NOMO-1 treated with DMSO at 0.1 percent for 48 hours (cell line): ENCODE measurements around the gene SLC25A36.
"Not testable (repeated sequence)": the region's sequence is repeated elsewhere in the genome, so short reads cannot be mapped to it uniquely, and the experiment has no call there.

ENCODE experiments used
- DNase-seq: peaks from one replicate; lab custom pipeline; 2025; ENCODE audit not compliant: unreplicated experiment; lab: John Stamatoyannopoulos, UW

The SLC25A36 gene

GRCh38 chr3:140994316-140994715 is 52.7 kb downstream of the SLC25A36 start:
- no peak for DNase-seq

DNA sequence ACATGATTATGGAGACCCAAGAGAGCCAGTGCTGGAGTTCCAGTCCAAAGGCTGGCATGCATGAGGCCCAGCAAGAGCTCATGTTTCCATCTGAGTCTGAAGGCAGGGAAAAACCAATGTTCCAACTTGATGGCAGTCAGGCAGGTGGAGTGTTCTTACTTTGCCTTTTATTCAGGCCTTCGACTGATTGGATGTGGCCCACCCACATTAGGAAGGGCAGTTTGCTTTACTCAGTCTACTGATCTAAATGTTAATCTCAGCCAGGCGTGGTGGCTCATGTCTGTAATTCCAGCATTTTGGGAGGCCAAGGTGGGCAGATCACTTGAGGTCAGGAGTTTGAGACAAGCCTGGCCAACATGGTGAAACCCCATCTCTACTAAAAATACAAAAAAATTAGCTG is 53.2 kb downstream of the SLC25A36 start:
- DNase-seq: not testable (repeated sequence)

DNA sequence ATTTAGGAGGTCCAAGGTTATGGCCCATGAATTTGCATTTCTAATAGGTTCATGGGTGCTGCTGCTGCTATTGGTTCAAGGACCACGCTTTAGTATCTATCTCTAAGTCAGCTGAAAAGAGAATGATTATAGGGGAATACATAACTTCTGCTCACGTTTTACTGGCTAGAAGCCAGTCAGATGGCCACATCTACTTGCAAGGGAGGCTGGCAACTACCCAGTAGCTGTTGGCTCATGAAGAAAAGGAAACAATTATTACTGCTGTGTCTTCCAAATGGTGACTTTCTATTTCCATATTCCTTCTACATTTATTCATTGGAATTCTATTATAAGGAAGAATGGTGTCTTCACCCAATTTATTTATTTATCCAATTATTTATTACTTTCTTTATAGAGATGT is 54.2 kb downstream of the SLC25A36 start:
- DNase-seq: no peak

- peak; percentile 65 for DNase-seq
Measured at GRCh38 chr3:141000027-141000663, 58.5 kb downstream of the SLC25A36 start.

DNA sequence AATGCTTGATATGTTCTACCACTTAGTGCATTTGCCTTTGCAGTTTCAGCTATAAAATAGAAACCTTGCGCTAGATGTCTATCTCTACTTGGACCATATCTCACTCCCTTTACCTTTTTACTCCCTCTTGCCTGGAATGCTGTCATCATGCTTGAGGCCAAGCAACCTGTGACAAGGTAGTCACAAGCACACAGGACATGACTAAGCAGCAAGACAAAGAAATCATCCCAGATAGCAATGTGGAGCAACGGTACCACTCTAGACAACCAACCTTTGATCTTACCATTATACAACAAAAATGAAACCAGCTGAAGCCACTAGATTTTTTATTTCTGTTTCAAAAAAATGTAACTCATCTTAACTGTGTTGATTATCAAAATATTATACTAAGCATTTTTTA is 59.0 kb downstream of the SLC25A36 start:
- no peak for DNase-seq

GRCh38 chr3:141006344-141006743 is 64.7 kb downstream of the SLC25A36 start:
- DNase-seq: no peak

- no peak for DNase-seq
Measured at GRCh38 chr3:141009496-141009895, 67.9 kb downstream of the SLC25A36 start.

GRCh38 chr3:141011232-141011996 is 69.8 kb downstream of the SLC25A36 start:
- peak; percentile 84 for DNase-seq

GRCh38 chr3:141011997-141012262 is 70.3 kb downstream of the SLC25A36 start:
- no peak for DNase-seq

DNA sequence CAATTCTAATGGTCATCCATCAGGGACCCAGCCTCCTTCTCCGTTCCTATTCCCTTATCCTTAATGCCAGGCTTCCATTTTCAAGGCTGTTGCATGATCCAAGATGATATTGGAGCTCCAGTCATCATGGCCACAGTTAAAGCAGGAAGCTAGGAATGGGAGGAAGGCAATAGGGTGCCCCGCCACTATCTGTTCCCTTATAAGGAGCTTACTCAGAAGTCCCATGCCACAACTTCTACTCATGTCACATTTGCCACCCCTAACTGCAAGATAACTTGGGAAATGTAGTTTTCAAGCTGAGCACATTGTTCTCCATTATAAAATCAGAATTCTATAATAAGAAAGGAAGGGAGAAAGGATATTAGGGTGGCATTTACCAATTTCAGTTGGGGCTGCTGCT is 70.9 kb downstream of the SLC25A36 start:
- DNase-seq: peak; percentile 68

DNA sequence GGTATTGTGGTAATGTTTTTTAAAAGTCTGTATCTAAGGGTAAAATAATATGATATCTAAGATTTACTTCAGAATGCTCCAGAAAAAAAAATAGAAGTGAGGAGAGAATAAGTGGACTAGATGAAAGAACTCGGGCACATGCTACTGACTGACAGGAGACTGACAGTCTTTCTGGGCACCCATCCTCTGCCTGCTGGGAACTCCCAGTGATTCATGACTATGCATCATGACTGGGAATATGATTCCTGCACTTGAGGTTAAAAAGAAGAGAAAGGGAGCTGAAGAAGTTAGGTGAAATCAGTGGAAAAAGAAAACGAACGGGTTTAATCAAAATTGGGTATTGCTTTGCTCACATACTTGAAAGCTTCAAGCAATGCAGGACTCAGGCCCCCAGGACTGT is 73.8 kb downstream of the SLC25A36 start:
- no peak for DNase-seq

DNA sequence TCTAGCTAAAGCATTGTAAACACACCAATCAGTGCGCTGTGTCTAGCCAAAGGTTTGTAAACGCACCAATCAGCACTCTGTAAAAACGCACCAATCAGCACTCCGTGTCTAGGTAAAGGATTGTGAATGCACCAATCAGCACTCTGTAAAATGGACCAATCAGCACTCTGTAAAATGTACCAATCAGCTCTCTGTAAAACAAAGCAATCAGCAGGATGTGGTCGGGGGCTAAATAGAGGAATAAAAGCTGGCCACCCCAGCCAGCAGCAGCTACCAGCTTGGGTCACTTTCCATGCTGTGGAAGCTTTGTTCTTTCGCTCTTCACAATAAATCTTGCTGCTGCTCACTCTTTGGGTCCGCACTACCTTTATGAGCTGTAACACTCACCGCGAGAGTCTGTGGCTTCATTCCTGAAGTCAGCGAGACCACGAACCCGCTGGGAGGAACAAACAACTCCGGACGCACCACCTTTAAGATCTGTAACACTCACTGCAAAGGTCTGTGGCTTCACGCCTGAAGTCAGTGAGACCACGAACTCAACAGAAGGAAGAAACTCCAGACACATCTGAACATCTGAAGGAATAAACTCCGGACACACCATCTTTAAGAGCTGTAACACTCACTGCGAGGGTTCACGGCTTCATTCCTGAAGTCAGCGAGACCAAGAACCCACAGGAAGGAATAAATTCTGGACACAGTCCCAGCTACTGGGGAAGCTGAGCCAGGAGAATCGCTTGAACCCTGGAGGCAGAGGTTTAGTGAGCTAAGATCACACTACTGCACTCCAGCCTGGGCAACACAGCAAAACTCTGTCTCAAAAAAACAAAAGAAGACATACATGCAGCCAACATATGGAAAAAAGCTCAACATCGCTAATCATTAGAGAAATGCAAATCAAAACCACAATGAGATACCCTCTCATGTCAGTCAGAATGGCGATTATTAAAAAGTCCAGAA is 76.0 kb downstream of the SLC25A36 start:
- not testable (repeated sequence) for DNase-seq

GRCh38 chr3:141019244-141019643 is 77.6 kb downstream of the SLC25A36 start:
- no peak for DNase-seq

DNA sequence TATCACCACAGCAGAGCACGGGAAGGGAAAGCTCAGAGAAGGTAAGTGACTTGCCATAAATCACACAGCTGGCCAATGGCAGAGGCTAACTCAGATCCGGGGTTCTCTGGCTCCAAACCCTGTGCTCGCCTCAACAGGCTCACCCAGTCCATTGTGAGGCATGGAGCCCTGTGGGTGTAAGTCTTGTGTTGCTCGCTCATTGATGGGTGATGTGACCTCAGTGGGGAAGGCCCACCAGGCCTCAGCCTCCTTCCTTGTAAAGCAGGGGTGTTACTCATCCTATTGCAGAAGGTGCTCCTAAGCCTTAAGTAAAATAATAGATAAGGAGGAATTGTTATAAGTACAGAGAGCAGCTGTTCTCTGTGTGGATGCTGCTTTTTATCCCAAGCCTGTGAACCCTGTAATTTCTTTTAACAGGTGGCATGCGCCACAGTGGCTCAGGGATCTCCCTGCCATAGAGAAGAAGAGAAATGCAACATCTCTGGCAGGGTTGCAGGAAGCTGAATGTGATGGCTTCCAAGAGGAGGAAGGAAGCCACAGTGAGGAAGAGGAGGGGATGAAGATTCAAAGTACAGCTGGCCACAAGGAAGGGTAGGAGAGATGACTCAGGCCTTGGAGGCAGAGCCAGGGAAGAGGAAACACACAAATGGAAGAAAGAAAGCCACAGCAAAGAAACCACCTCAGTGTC is 78.7 kb downstream of the SLC25A36 start:
- no peak for DNase-seq

DNA sequence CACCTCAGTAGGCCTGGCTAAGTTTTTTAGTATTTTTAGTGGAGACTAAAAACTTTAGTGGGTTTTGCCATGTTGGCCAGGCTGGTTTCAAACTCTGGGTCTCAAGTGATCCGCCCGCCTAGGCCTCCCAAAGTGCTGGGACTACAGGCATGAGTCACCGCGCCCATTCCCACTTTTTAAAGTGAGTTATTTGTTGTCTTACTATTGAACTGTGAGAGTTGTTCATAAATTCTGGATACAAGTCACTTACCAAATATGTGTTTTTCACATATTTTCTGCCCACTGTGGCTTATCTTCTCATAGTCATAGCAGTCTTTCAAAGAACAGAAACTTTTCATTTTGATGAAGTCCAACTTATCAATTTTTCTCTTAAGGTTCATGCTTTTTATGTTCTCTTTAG is 79.6 kb downstream of the SLC25A36 start:
- DNase-seq: no peak
